ENCODE data around the gene TSPAN13.

TSPAN13 gene

DNA sequence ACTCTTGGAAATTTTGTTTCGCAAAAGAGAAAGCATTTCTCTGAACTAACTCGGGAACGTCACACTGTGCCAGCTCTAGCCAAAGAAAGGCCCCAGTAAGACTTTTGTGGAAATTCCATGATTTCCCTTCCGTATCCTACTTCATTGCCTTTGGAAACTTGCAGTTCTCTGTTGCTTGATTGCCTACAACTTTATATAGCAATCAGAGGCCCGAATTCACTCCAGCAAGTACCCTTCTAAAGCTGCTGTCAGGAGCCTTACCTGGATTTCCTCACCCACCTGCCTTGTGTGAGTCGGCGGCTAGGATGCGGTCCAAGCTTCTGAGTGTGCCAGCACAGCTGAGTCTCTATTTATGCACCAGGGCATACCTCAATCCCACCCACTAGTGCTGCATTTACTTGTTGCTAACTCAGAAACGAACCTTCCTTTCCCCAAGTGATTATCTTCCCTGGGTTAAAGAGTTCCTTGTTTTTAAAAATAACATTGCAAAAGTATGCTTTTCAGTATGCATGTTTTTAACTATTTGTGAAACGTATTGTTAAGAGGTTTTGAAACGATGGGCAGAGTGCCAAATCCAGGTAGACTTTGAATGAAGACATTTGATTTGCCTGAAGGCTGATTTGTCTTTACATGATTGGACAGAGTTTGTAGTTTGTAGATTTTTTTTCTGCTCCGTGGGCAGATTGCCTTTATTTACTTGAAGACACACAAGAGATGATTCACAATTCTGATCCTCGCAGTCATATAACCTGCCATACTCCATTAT, 51.3 kb downstream of the TSPAN13 start, which contains the start of gene AGR2:
Gene AGR2, minus strand, starts transcription at position 326 of the 766 bp plus-strand sequence. CDS start 3,203 bp downstream, outside the sequence.
- TF ChIP-seq EZH2phosphoT487 (IDR thresholded peaks at IDR 0.05; ENCODE audit: low read length) (no peak), EZH2 (optimal IDR thresholded peaks at IDR 0.05; ENCODE audit: low read depth, low read length) (no peak)
- TF ChIP-seq, protein P1, sequence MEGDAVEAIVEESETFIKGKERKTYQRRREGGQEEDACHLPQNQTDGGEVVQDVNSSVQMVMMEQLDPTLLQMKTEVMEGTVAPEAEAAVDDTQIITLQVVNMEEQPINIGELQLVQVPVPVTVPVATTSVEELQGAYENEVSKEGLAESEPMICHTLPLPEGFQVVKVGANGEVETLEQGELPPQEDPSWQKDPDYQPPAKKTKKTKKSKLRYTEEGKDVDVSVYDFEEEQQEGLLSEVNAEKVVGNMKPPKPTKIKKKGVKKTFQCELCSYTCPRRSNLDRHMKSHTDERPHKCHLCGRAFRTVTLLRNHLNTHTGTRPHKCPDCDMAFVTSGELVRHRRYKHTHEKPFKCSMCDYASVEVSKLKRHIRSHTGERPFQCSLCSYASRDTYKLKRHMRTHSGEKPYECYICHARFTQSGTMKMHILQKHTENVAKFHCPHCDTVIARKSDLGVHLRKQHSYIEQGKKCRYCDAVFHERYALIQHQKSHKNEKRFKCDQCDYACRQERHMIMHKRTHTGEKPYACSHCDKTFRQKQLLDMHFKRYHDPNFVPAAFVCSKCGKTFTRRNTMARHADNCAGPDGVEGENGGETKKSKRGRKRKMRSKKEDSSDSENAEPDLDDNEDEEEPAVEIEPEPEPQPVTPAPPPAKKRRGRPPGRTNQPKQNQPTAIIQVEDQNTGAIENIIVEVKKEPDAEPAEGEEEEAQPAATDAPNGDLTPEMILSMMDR (IDR thresholded peaks at IDR 0.05; ENCODE audit: low read length): no peak
- Histone ChIP-seq H3K79me2 (ENCODE audit: low read length) (no peaks in the 10 kb centered on the region), H3K9me2 (replicated peaks; ENCODE audit: insufficient read depth, low read length) (no peaks in the 10 kb centered on the region), H3K4me3 (ENCODE audit: low read length) (no peak within 1 kb of the TSS), H3F3A (ENCODE audit: insufficient read depth, low read length) (no peaks in the 10 kb centered on the region), H3K4me1 (ENCODE audit: low read length) (no peaks in the 10 kb centered on the region), H4K20me1 (ENCODE audit: insufficient read depth, low read length) (no peaks in the 10 kb centered on the region), H3K27ac (ENCODE audit: low read length) (no peak within 1 kb of the TSS), H3K9ac (ENCODE audit: low read length) (no peak within 1 kb of the TSS), H3K36me3 (replicated peaks; ENCODE audit: insufficient read depth, low read length) (no peaks in the 10 kb centered on the region), H3K4me2 (ENCODE audit: low read depth, low read length) (no peak within 1 kb of the TSS), H3K9me3 (replicated peaks; ENCODE audit: insufficient read depth, low read length) (no peaks in the 10 kb centered on the region), H2AFZ (ENCODE audit: low read length) (no peak within 1 kb of the TSS), H3K27me3 (replicated peaks; ENCODE audit: insufficient read depth, low read length) (no peaks in the 10 kb centered on the region)
- no peak for DNase-seq

DNA sequence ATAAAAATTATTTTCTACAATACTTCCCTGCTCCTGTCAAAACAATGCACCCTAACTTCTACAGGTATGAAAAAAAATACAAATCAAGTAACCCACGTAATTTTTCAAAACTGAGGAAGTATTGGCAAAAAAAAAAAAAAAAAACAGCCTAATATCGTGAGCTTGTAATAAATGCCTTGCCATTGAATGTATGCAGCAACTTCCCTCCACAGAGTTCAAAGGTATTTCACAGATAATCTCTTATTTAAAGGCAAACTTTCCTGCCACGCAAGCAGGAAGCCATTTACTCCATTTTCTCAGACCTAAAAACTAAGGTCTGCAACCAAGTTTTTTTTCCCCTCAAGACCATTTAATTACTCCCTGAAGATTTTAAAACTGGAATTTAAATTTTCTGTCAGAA, 51.9 kb downstream of the TSPAN13 start:
- Histone ChIP-seq H3K9me2 (replicated peaks; ENCODE audit: insufficient read depth, low read length) (no peaks in the 10 kb centered on the region), H3K4me3 (ENCODE audit: low read length) (no peak overlapping the region)

DNA sequence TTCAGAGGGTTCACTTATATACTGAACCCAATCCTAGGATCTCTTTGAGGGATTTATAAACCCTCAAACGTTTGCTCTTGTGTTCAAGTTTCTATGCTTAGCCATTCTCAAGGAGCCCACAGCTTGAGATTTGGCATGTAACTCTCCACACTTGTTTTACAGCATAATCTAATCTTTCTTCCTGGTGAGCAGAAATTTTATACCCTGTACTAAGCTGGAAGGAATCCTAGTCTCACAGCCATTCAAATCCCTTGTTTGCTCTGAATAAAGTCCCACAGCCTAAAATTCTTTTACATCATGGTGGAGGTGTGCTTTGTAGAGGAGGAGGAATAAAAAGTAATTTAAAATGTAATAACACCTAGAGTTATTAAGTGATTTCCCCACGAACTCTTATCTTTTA, 56.6 kb downstream of the TSPAN13 start:
- Histone ChIP-seq H3K9me3 (replicated peaks; ENCODE audit: insufficient read depth, low read length) (no peaks in the 10 kb centered on the region), H3K27me3 (replicated peaks; ENCODE audit: insufficient read depth, low read length) (no peaks in the 10 kb centered on the region), H3F3A (ENCODE audit: insufficient read depth, low read length) (no peaks in the 10 kb centered on the region), H3K4me1 (ENCODE audit: low read length) (no peaks in the 10 kb centered on the region), H3K4me3 (ENCODE audit: low read length) (no peak overlapping the region), H3K36me3 (replicated peaks; ENCODE audit: insufficient read depth, low read length) (no peaks in the 10 kb centered on the region), H2AFZ (ENCODE audit: low read length) (no peak overlapping the region), H3K79me2 (ENCODE audit: low read length) (no peaks in the 10 kb centered on the region), H3K27ac (ENCODE audit: low read length) (no peak overlapping the region), H3K9ac (ENCODE audit: low read length) (no peak overlapping the region), H3K4me2 (ENCODE audit: low read depth, low read length) (no peak overlapping the region), H3K9me2 (replicated peaks; ENCODE audit: insufficient read depth, low read length) (no peaks in the 10 kb centered on the region), H4K20me1 (ENCODE audit: insufficient read depth, low read length) (no peaks in the 10 kb centered on the region)
- TF ChIP-seq EZH2 (optimal IDR thresholded peaks at IDR 0.05; ENCODE audit: low read depth, low read length) (no peak), EZH2phosphoT487 (IDR thresholded peaks at IDR 0.05; ENCODE audit: low read length) (no peak)
- TF ChIP-seq, protein P1 (IDR thresholded peaks at IDR 0.05; ENCODE audit: low read length): no peak
- DNase-seq: no peak

More for the DNA sequence above, 51.9 kb downstream of the TSPAN13 start:
- no peaks in the 10 kb centered on the region for H3K79me2 ChIP-seq (ENCODE audit: low read length)
- TF ChIP-seq EZH2 (optimal IDR thresholded peaks at IDR 0.05; ENCODE audit: low read depth, low read length) (no peak), EZH2phosphoT487 (IDR thresholded peaks at IDR 0.05; ENCODE audit: low read length) (no peak)
- TF ChIP-seq, protein P1 (IDR thresholded peaks at IDR 0.05; ENCODE audit: low read length): no peak
- DNase-seq: no peak
- no peaks in the 10 kb centered on the region for H3K4me1 ChIP-seq (ENCODE audit: low read length)
- H3K9me3 ChIP-seq (replicated peaks; ENCODE audit: insufficient read depth, low read length): no peaks in the 10 kb centered on the region
- H2AFZ ChIP-seq (ENCODE audit: low read length): no peak overlapping the region
- no peaks in the 10 kb centered on the region for H3K36me3 ChIP-seq (replicated peaks; ENCODE audit: insufficient read depth, low read length)
- no peak overlapping the region for H3K9ac ChIP-seq (ENCODE audit: low read length)
- no peaks in the 10 kb centered on the region for H3F3A ChIP-seq (ENCODE audit: insufficient read depth, low read length)
- no peaks in the 10 kb centered on the region for H3K27me3 ChIP-seq (replicated peaks; ENCODE audit: insufficient read depth, low read length)
- no peak overlapping the region for H3K4me2 ChIP-seq (ENCODE audit: low read depth, low read length)
- no peaks in the 10 kb centered on the region for H4K20me1 ChIP-seq (ENCODE audit: insufficient read depth, low read length)
- H3K27ac ChIP-seq (ENCODE audit: low read length): no peak overlapping the region

Measured in MM.1S (cell line).